ENCODE measurements around the gene OR6K2.

Gene OR6K2

GRCh38 chr1:158685085-158685484 is 15.4 kb downstream of the OR6K2 start:
- DNase-seq = no peak

- no peak for DNase-seq
Observed at GRCh38 chr1:158681606-158682005, 18.8 kb downstream of the OR6K2 start.

- DNase-seq = no peak
Observed at GRCh38 chr1:158679289-158679688, 21.2 kb downstream of the OR6K2 start.

GRCh38 chr1:158675563-158676323 is 24.7 kb downstream of the OR6K2 start:
- no peak for DNase-seq

- DNase-seq = no peak
Observed at GRCh38 chr1:158674302-158674701, 26.1 kb downstream of the OR6K2 start.

- DNase-seq = no peak
Observed at GRCh38 chr1:158666037-158666436, 34.4 kb downstream of the OR6K2 start.

GRCh38 chr1:158654571-158654970 is 45.9 kb downstream of the OR6K2 start:
- peak in 1 of 2 donors; percentile 24 for DNase-seq

GRCh38 chr1:158654086-158654485 is 46.4 kb downstream of the OR6K2 start:
- no peak for DNase-seq

- no peak for DNase-seq
Observed at GRCh38 chr1:158652721-158653334, 47.6 kb downstream of the OR6K2 start.
